LNCAP (cell line): ENCODE measurements around the gene TMEM108.

Experiments
- CTCF ChIP-seq: fragments of 450-650 bp; IDR thresholded peaks from 2 replicates; pipeline ENCODE4 v1.5.1; 2017; ENCODE audit warnings: mild to moderate bottlenecking

The TMEM108 gene

DNA sequence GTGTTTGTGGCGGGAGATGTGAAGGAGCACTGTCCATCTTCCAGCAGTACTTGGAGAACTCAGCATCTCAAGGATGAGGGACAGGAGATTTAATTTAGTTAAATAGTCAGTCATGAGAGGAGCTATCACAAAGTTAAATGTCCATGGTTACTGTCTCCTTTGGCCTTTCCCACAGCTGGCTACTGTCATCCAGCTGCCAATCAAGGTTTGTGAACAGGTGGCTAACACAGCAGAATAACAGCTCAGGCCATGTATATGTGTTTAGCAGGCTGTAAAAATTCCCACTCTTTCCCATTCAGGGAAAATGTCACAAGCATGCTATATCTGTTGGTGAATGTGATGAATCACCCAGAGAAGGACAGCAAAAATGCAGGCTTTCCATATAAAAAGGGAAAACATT, 120.5 kb downstream of the TMEM108 start:
- TF ChIP-seq CTCF, result no peak

DNA sequence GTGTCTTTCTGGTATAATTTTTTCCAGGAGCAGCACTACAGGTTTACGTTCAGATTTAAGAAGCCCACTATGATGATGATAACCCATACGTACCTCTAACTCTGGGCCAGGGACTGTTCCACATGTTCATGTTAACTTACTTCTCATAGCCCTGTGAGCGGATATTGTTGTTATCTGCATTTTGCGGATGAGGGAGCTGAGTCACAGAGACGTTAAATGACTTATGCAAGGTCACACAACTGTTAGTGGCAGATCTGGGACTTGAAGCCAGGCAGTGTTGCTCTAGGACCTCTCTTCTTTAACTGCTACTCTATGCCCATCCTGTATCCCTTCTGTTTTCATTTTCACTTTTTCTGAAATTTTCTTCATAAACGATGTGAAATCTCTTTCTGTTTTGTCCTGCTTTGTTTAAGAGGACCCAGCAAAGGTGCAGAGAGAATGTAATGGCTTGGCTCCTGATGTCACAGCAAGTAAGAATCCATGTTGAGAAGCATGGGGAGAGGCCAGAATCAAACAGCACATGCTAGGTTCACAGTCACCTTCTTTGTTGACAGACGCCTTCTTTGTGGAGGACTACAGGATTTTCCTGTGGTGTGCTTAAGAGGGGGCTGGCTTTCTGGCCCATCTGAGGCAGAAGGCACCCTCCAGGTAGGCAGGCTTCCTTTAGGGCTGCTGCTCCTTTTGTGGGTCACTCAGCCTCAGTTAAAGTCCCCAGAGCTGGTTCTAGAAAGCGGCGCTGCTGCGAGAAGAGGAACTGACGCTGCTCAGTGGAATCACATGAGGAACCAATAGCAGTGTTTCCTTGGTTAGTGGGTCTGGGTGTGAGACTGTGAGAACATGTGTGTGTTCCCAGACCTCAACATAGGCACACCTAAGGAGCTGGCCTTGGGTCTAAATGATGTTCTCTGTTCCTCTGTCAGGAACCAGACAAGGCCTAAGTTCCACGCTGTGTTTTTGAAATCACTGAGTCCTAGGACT, 121.6 kb downstream of the TMEM108 start:
- no peak for TF ChIP-seq CTCF

DNA sequence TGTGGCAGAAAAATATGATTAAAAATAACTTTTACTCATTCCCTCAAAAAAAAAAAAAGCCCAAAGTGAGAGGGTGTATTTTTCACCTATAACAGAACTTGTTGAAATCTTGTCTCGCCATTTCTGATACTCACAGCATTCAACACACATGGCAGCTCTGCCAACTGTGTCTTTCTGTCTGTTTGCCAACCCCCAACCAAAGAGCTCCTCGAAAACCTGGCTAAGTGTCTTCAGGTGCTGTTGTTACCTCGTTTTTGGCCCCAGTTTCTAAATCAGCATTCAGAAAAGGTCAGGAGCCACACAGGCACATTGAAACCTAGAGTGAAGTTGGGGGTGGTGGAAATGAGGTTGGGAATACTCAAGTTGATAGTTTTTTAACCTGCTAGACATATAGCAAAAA, 123.5 kb downstream of the TMEM108 start:
- no peak for TF ChIP-seq CTCF

GRCh38 chr3:133162265-133162664, 124.1 kb downstream of the TMEM108 start:
- no peak for TF ChIP-seq CTCF

GRCh38 chr3:133162670-133163305, 124.6 kb downstream of the TMEM108 start:
- TF ChIP-seq CTCF, result no peak

DNA sequence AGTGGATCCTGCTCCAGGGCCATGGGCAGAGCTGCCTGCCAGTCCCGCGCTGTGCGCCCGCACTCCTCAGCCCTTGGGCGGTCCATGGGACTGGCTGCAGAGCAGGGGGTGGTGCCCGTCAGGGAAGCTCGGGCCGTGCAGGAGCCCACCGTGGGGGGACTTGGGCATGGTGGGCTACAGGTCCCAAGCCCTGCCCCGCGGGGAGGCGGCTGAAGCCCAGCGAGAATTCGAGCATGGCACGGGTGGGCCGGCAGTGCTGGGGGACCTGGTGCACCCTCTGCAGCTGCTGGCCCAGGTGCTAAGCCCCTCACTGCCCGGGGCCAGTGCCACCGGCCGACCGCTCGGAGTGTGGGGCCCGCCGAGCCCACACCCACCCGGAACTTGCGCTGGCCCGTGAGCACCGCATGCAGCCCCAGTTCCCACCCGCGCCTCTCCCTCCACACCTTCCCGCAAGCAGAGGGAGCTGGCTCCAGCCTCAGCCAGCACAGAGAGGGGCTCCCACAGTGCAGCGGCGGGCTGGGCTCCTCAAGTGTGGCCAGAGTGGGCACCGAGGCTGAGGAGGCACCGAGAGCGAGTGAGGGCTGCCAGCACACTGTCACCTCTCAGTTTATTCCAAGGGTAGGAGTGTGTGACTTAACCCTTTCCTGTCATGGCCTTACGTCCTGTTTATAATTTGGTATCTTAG, 129.3 kb downstream of the TMEM108 start:
- TF ChIP-seq CTCF, result no peak

- TF ChIP-seq CTCF, result no peak; the same call in 1 of the 2 replicates
Observed at GRCh38 chr3:133168025-133168401, 129.8 kb downstream of the TMEM108 start.
